Left ventricle myocardium inferior (tissue), 1 donor: Measurements from ENCODE around the gene TSR3. TPM values are rescaled to one million over a fixed set of nuclear protein-coding genes. Genes with fewer than 3 reads are reported as not detected.

Experiments used
- DNase-seq: peaks from one replicate; pipeline ENCODE4 v3.0.0-alpha.2; 2020
- H3K27ac ChIP-seq: fragments of 200-600 bp; replicated peaks from 2 replicates; pipeline ENCODE4 v1.8.0; 2021
- H3K27me3 ChIP-seq: fragments of 200-600 bp; 2 replicates; pipeline ENCODE4 v1.8.0; 2021; ENCODE audit warnings: low read depth
- H3K36me3 ChIP-seq: fragments of 200-600 bp; 2 replicates; pipeline ENCODE4 v1.8.0; 2021
- H3K4me1 ChIP-seq: fragments of 200-600 bp; 2 replicates; pipeline ENCODE4 v1.8.0; 2021
- H3K4me3 ChIP-seq: fragments of 200-600 bp; 2 replicates; pipeline ENCODE4 v1.8.0; 2021; ENCODE audit warnings: mild to moderate bottlenecking, moderate library complexity
- H3K9me3 ChIP-seq: fragments of 200-600 bp; replicated peaks from 2 replicates; pipeline ENCODE4 v1.8.0; 2021
- intact Hi-C: fragments of 100-400 bp; cut with micrococcal nuclease; formaldehyde crosslinking; loops from one replicate; pipeline ENCODE4 v1.11.0; 2022
- total RNA-seq: library from RNA; stranded (reverse); fragmentation: NEBNext Ultra II Directional; extraction: Animal tissue kit (Norgen Biotek cat#: 25700); gene quantifications from one replicate; pipeline ENCODE4 v1.2.1, GENCODE V29; 2021
- TF ChIP-seq, protein P1 (sequence below): fragments of 200-600 bp; IDR thresholded peaks from 2 replicates; pipeline ENCODE4 v1.8.0; 2021; ENCODE audit warnings: antibody characterized with exemption, mild to moderate bottlenecking, borderline replicate concordance
- donor health status: DM: no; HTN: yes; CAD: no; lungs with severe emphysema.

Gene TSR3
- total RNA-seq, 1 donor from 2014 or later, result 54.9 TPM

- Histone ChIP-seq H3K36me3 (no peaks in the 10 kb centered on the region), H3K27me3 (peaks cover 63% of the 10 kb centered on the region), H3K4me3 (peak overlapping the region; percentile 46), H3K9me3 (no peaks in the 10 kb centered on the region), H3K27ac (no peak overlapping the region), H3K4me1 (peaks cover 19% of the 10 kb centered on the region)
- TF ChIP-seq, protein P1, sequence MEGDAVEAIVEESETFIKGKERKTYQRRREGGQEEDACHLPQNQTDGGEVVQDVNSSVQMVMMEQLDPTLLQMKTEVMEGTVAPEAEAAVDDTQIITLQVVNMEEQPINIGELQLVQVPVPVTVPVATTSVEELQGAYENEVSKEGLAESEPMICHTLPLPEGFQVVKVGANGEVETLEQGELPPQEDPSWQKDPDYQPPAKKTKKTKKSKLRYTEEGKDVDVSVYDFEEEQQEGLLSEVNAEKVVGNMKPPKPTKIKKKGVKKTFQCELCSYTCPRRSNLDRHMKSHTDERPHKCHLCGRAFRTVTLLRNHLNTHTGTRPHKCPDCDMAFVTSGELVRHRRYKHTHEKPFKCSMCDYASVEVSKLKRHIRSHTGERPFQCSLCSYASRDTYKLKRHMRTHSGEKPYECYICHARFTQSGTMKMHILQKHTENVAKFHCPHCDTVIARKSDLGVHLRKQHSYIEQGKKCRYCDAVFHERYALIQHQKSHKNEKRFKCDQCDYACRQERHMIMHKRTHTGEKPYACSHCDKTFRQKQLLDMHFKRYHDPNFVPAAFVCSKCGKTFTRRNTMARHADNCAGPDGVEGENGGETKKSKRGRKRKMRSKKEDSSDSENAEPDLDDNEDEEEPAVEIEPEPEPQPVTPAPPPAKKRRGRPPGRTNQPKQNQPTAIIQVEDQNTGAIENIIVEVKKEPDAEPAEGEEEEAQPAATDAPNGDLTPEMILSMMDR, result peak; percentile 90
- peak; percentile 66 for DNase-seq
- intact Hi-C loops, result no loop called here
Measured at GRCh38 chr16:1300664-1301476, 50.8 kb downstream of the TSR3 start.

DNA sequence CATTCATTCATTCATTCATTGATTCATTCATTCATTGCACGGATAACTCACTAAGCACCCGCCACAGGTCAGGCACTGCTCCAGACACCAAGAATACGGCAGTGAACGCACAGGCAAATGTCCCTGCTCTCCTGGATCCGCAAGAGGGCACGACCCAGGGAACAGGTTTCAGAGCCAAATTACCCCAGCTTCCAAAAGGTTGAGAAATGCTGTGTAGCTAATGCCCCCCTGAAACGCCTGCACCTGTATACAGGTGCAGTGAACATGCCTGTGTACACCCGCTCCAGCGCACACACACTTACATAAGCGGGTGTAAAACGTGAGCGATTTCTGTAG, 51.8 kb downstream of the TSR3 start:
- DNase-seq, result no peak
- Histone ChIP-seq H3K36me3 (no peaks in the 10 kb centered on the region), H3K27me3 (peaks cover 71% of the 10 kb centered on the region), H3K9me3 (no peaks in the 10 kb centered on the region), H3K27ac (no peak overlapping the region), H3K4me1 (peaks cover 19% of the 10 kb centered on the region), H3K4me3 (no peak overlapping the region)
- TF ChIP-seq, protein P1, result no peak
- intact Hi-C loops, result no loop called here

Other genes starting within 250 kb of the TSR3 start
- gene CACNA1H, start 198.8 kb downstream of the TSR3 start, total RNA-seq, result 2.5 TPM
- gene TPSG1, start 126.6 kb downstream of the TSR3 start, total RNA-seq, result not detected
- gene TPSB2, start 121.7 kb downstream of the TSR3 start, total RNA-seq, result 3.6 TPM
- 3.6 TPM for gene TPSAB1, start 111.2 kb downstream of the TSR3 start, total RNA-seq
- not detected for gene TPSD1, start 95.8 kb downstream of the TSR3 start, total RNA-seq
- 86.2 TPM for gene UBE2I, start 42.2 kb downstream of the TSR3 start, total RNA-seq
- 3.9 TPM for gene BAIAP3, start 18.2 kb downstream of the TSR3 start, total RNA-seq
- 31.8 TPM for gene GNPTG, start 53 bp upstream of the TSR3 start, total RNA-seq
- 13.4 TPM for gene UNKL, start 62.8 kb upstream of the TSR3 start, total RNA-seq
- gene UQCC4, start 68.9 kb upstream of the TSR3 start, total RNA-seq, result 13.6 TPM
- gene PERCC1, start 79.2 kb upstream of the TSR3 start, total RNA-seq, result not detected
- 1.3 TPM for gene CCDC154, start 92.7 kb upstream of the TSR3 start, total RNA-seq
- gene CLCN7, start 123.2 kb upstream of the TSR3 start, total RNA-seq, result 45.3 TPM
- gene PTX4, start 137.1 kb upstream of the TSR3 start, total RNA-seq, result not detected
- 17.7 TPM for gene TELO2, start 141.5 kb upstream of the TSR3 start, total RNA-seq
- 27.1 TPM for gene TMEM204, start 181.8 kb upstream of the TSR3 start, total RNA-seq